Measurements from ENCODE around the gene SELENOH.

Gene SELENOH

DNA sequence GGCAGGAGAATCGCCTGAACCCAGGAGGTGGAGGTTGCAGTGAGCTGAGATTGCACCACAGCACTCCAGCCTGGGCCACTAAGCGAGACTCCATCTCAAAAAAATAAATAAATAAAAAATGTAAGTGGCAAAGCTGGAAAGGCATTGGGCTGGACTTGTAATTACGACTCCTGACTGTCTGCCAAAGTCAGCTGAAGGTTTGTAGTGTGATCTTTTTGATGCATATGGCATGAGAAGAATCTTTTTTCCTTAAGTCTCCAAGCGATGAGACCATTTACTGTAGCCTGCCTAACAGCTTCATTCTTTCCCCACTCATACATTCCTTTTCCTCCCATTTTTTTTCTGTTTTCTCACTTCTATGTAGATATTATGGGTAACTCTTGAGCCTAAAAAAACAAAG is 45.1 kb downstream of the SELENOH start:
- no peak for DNase-seq

- DNase-seq, result no peak
These were observed 45.8 kb downstream of the SELENOH start for GRCh38 chr11:57787006-57787604.

DNA sequence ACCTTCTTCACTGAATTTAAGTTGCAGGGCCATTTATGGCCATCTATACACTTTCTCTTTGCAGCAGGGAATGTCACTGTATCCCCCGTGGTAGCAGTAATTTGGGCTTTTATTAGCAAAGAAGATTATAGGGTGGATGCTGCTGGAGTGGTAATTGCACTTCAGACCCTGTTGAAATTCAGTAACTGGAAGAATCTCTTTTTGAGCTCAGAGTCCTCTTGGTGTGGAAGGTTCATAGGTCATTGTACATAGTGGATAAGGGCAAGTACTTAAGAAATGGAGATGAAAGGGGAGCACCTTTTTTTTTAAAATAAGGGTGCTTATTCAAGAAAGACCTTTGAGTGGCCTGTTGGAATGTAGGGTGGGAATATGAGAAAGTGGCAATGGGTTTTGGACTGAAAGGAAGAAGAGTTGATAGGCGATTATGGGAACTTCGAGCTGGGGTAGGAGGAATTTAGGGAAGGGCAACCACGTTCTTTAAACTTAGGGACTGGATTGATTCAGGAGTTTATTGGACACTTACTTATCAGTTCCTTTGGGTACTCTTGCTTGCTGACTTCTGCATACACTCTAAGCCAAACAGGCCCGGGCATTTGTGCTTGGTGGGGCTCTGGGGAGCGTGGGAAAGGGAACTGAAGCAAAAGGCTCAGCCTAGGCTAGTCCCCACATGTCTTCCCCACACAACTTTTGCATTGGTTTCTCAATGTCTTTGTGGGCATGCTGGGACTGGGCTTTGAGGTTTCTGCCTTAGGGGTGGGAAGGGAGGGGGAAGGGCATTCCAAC is 46.8 kb downstream of the SELENOH start:
- DNase-seq, result no peak

- DNase-seq, result no peak
These were observed 47.4 kb downstream of the SELENOH start for GRCh38 chr11:57788703-57789088.

GRCh38 chr11:57791321-57792059 is 50.2 kb downstream of the SELENOH start:
- peak; percentile 6 to 16 for DNase-seq

- peak; percentile 84 for DNase-seq
These were observed 50.8 kb downstream of the SELENOH start for GRCh38 chr11:57792060-57792541.

- no peak for DNase-seq
These were observed 51.6 kb downstream of the SELENOH start for GRCh38 chr11:57792870-57793269.
